IPS DF 6.9 (cell line): ENCODE results near the gene GLT6D1.

Experiments used
- DNase-seq: peaks from one replicate; pipeline ENCODE4 v3.0.0-alpha.2; 2013; ENCODE audit warnings: low read depth, low spot score
- H3K27ac ChIP-seq: one replicate; pipeline ENCODE4 v1.5.1; 2013; ENCODE audit warnings: low read length, control low read depth
- H3K27me3 ChIP-seq: 2 replicates; pipeline ENCODE4 v1.6.1; 2013; ENCODE audit warnings: mild to moderate bottlenecking, low read length; ENCODE audit not compliant: control insufficient read depth, insufficient read depth
- H3K36me3 ChIP-seq: 2 replicates; pipeline ENCODE4 v1.6.1; 2013; ENCODE audit warnings: low read length; ENCODE audit not compliant: control insufficient read depth, insufficient read depth
- H3K4me1 ChIP-seq: 2 replicates; pipeline ENCODE4 v1.6.1; 2013; ENCODE audit warnings: low read length; ENCODE audit not compliant: control insufficient read depth, insufficient read depth
- H3K4me3 ChIP-seq: 2 replicates; pipeline ENCODE4 v1.5.1; 2013; ENCODE audit warnings: mild to moderate bottlenecking, low read length
- H3K9me3 ChIP-seq: 2 replicates; pipeline ENCODE4 v1.6.1; 2013; ENCODE audit warnings: low read length, inconsistent platforms; ENCODE audit not compliant: control insufficient read depth, insufficient read depth
- WGBS: extraction: QIAGEN DNeasy Blood & Tissue Kit; methylation state at CpG from one replicate; pipeline ENCODE4 v1.1.7; 2013; ENCODE audit warnings: mixed read lengths, missing lambda C conversion rate; ENCODE audit not compliant: insufficient read length, insufficient coverage; 5-methylcytosine and 5-hydroxymethylcytosine counted together

Gene GLT6D1

GRCh38 chr9:135582966-135583687, 56.2 kb downstream of the GLT6D1 start:
- no CpG with 5 or more reads among the region's 19 CpGs for WGBS
- H3K36me3 ChIP-seq: no peaks in the 10 kb centered on the region
- no peak overlapping the region for H3K27ac ChIP-seq
- no peak for DNase-seq
- H3K9me3 ChIP-seq: no peaks in the 10 kb centered on the region
- H3K4me1 ChIP-seq: no peaks in the 10 kb centered on the region
- H3K27me3 ChIP-seq: no peaks in the 10 kb centered on the region
- no peak overlapping the region for H3K4me3 ChIP-seq

DNA sequence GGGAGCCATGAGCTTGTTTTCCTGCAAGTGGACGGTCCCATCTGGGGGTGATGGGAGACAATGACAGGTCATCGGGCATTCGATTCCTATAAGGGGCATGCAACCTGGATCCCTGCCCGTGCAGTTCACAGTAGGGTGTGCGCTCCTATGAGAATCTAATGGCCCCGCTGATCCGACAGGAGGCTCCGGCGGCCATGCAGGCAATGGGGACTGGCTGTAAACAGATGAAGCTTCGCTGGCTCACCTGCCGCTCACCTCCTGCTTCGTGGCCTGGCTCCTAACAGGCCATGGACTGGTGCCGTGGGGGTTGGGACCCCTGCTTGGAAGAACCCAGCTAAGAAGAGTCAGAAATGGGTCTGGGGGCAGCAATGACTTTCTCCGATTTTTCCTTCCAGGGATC, 56.8 kb downstream of the GLT6D1 start:
- no CpG with 5 or more reads among the region's 14 CpGs for WGBS
- no peaks in the 10 kb centered on the region for H3K27me3 ChIP-seq

GRCh38 chr9:135581636-135582426, 57.5 kb downstream of the GLT6D1 start:
- Histone ChIP-seq H3K4me1 (no peaks in the 10 kb centered on the region), H3K4me3 (no peak overlapping the region), H3K36me3 (no peaks in the 10 kb centered on the region), H3K9me3 (no peaks in the 10 kb centered on the region), H3K27ac (no peak overlapping the region), H3K27me3 (no peaks in the 10 kb centered on the region)
- 100% methylated on average over 3 of the region's 18 CpGs for WGBS
- no peak for DNase-seq

More for the DNA sequence above, 56.8 kb downstream of the GLT6D1 start:
- DNase-seq: no peak
- Histone ChIP-seq H3K36me3 (no peaks in the 10 kb centered on the region), H3K9me3 (no peaks in the 10 kb centered on the region), H3K4me3 (no peak overlapping the region), H3K4me1 (no peaks in the 10 kb centered on the region), H3K27ac (no peak overlapping the region)

DNA sequence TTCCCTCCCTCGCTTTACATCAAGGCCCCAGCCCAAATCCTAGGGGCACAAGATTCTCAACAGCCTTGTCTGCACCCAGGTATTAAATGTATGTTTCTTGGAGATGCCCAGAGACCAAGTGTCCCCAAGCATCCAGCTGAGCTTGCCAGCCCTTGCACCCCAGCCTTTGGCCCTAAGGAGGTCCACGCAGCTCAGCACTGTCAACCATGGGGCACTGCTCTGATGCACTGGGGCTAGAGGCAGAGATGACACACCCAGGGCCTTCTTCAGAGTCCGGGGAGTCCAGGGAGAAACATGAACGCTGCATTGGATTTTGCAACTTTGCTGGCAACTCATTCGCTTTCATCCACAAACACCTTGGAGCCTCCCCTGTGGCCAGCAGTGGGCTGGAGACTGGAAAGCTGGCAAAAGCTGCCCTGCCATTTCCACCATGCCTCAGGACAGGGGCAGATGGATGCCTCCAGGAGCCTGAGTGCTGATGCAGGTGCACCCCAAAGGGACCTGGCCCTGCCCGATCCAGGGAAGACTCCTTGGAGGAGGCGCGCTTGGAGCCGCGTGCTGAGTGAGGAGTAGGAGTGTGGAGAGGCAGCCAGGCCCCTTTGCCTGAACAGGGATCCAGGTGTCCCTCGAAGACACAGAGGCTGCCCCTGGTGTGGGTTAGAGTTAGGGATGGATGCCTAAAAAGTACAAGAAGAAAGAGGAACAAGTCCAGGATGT, 58.5 kb downstream of the GLT6D1 start:
- DNase-seq: no peak
- Histone ChIP-seq H3K27me3 (no peaks in the 10 kb centered on the region), H3K9me3 (no peaks in the 10 kb centered on the region), H3K27ac (no peak overlapping the region), H3K4me1 (no peaks in the 10 kb centered on the region), H3K4me3 (no peak overlapping the region), H3K36me3 (no peaks in the 10 kb centered on the region)
- no CpG with 5 or more reads among the region's 11 CpGs for WGBS

DNA sequence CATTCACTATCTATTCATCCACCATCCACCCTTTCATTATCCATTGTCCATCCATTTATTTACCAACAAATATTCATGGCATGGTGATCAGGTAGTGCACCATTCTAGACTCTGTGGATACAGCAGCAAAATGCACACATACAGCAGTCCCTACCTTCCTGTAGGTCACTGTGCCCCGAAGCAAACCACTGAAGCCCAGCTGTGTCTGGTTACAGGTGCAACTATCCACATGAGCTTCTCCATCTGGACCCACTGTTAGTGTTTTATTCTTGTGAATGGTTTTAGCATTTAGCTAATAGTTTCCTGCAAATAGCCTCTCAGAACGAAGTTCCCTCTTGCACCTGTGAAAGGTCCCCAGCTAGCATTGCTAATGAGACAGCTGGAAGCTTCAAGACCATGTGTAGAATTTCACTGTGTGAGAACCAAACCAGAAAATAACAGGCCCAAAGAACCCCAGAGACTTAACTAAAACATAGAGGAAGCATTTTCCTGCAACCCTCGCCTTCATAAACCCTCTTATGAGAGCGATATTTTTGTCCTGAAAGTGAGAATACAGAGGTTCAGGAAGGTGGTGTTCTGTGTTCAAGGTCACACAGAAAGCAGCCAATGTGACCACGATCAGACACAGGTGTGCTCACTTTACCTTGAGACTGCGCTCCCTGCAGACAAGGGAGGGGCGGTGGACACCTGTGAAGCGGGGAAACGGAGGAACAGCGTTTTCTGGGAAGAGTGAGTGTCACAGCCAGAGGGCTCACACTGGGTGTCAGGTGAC, 59.3 kb downstream of the GLT6D1 start:
- Histone ChIP-seq H3K27ac (no peak overlapping the region), H3K9me3 (no peaks in the 10 kb centered on the region), H3K36me3 (no peaks in the 10 kb centered on the region), H3K27me3 (no peaks in the 10 kb centered on the region), H3K4me3 (no peak overlapping the region), H3K4me1 (no peaks in the 10 kb centered on the region)
- WGBS: no CpG with 5 or more reads among the region's 10 CpGs
- no peak for DNase-seq

- H3K36me3 ChIP-seq: no peaks in the 10 kb centered on the region
- no peak overlapping the region for H3K27ac ChIP-seq
- DNase-seq: no peak
- H3K9me3 ChIP-seq: no peaks in the 10 kb centered on the region
- H3K27me3 ChIP-seq: no peaks in the 10 kb centered on the region
- H3K4me3 ChIP-seq: no peak overlapping the region
- 100% methylated on average over 2 of the region's 2 CpGs for WGBS
- H3K4me1 ChIP-seq: no peaks in the 10 kb centered on the region
Measured at GRCh38 chr9:135579356-135579755, 60.0 kb downstream of the GLT6D1 start.

DNA sequence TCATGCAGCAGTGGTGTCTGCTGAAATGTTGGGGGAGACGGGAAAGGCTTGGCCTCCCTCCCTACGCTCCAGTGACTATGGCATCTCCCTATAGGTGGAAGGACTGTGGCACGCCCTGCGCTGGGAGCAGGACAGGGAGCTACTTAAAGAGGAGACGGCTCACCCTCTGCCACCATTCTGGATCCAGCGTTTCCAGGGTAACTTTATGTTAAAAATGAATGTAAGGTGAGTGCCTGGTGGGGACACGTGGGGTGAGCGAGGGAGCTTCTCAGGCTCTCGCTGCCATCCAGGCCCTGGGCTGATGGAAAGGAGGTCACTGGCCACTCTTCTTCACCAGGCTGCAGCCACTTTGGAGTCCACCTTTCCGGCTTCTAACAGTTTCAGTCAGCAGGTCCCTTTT, 62.1 kb downstream of the GLT6D1 start:
- DNase-seq: no peak
- H3K4me3 ChIP-seq: no peak overlapping the region
- WGBS: no CpG with 5 or more reads among the region's 10 CpGs

GRCh38 chr9:135575995-135576631, 63.2 kb downstream of the GLT6D1 start:
- Histone ChIP-seq H3K4me3 (no peak overlapping the region), H3K27ac (no peak overlapping the region), H3K27me3 (no peaks in the 10 kb centered on the region), H3K9me3 (no peaks in the 10 kb centered on the region), H3K36me3 (no peaks in the 10 kb centered on the region), H3K4me1 (no peaks in the 10 kb centered on the region)
- WGBS: no CpG with 5 or more reads among the region's 22 CpGs
- DNase-seq: no peak

More for the DNA sequence above, 62.1 kb downstream of the GLT6D1 start:
- Histone ChIP-seq H3K4me1 (no peaks in the 10 kb centered on the region), H3K9me3 (no peaks in the 10 kb centered on the region), H3K27ac (no peak overlapping the region), H3K36me3 (no peaks in the 10 kb centered on the region), H3K27me3 (no peaks in the 10 kb centered on the region)

GRCh38 chr9:135574943-135575342, 64.4 kb downstream of the GLT6D1 start:
- no peaks in the 10 kb centered on the region for H3K27me3 ChIP-seq
- no peak overlapping the region for H3K27ac ChIP-seq
- DNase-seq: no peak
- WGBS: no CpG with 5 or more reads among the region's 15 CpGs
- no peak overlapping the region for H3K4me3 ChIP-seq
- H3K4me1 ChIP-seq: no peaks in the 10 kb centered on the region
- H3K9me3 ChIP-seq: no peaks in the 10 kb centered on the region
- H3K36me3 ChIP-seq: no peaks in the 10 kb centered on the region
